Mesodermal cell (in vitro differentiated cells): ENCODE data around the gene SLC41A3.
"Not testable (repeated sequence)": the region's sequence is repeated elsewhere in the genome, so short reads cannot be mapped to it uniquely, and the experiment has no call there.

Experiments used
- H3K27ac ChIP-seq: 2 replicates; pipeline ENCODE4 v1.7.0; 2013; ENCODE audit warnings: mild to moderate bottlenecking, low read depth, low read length, moderate library complexity; ENCODE audit not compliant: severe bottlenecking
- H3K36me3 ChIP-seq: 2 replicates; pipeline ENCODE4 v1.7.1; 2013; ENCODE audit warnings: mild to moderate bottlenecking, low read length, moderate library complexity; ENCODE audit not compliant: control insufficient read depth, insufficient read depth
- H3K4me1 ChIP-seq: one replicate; pipeline ENCODE4 v1.7.1; 2013; ENCODE audit warnings: mild to moderate bottlenecking, low read length; ENCODE audit not compliant: insufficient read depth, control insufficient read depth, poor library complexity, severe bottlenecking
- H3K4me3 ChIP-seq: 2 replicates; pipeline ENCODE4 v1.7.0; 2013; ENCODE audit warnings: low read length, control low read depth, mild to moderate bottlenecking; ENCODE audit not compliant: insufficient read depth, poor library complexity, severe bottlenecking; ENCODE audit errors: extremely low read depth
- H3K9me3 ChIP-seq: 2 replicates; pipeline ENCODE4 v1.7.1; 2013; ENCODE audit warnings: mild to moderate bottlenecking, low read length, moderate library complexity; ENCODE audit not compliant: control insufficient read depth
- WGBS, 2 experiments: methylation state at CpG; one replicate each; pipeline ENCODE4 v1.1.5; 2013; ENCODE audit warnings: missing lambda C conversion rate in 2 of 2; ENCODE audit not compliant: insufficient coverage in 2 of 2; 5-methylcytosine and 5-hydroxymethylcytosine counted together

SLC41A3 gene

GRCh38 chr3:126097801-126098200 is 13.9 kb upstream of the SLC41A3 start:
- no peak overlapping the region for H3K27ac ChIP-seq
- peaks cover 20% of the 10 kb centered on the region for H3K9me3 ChIP-seq
- H3K4me1 ChIP-seq = no peaks in the 10 kb centered on the region
- no peak overlapping the region for H3K4me3 ChIP-seq
- no peaks in the 10 kb centered on the region for H3K36me3 ChIP-seq

- not testable (repeated sequence) for H3K27ac ChIP-seq, H3K4me3 ChIP-seq, H3K36me3 ChIP-seq, H3K4me1 ChIP-seq
- H3K9me3 ChIP-seq = peaks cover 24% of the 10 kb centered on the region
- WGBS, 2 experiments = 67 to 86% methylated on average over 1 to 4 of the region's 6 CpGs
These were observed 12.3 kb upstream of the SLC41A3 start for GRCh38 chr3:126096274-126096673.

- peaks cover 31% of the 10 kb centered on the region for H3K9me3 ChIP-seq
- H3K4me3 ChIP-seq, H3K4me1 ChIP-seq, H3K27ac ChIP-seq, H3K36me3 ChIP-seq: not testable (repeated sequence)
- WGBS, 2 experiments = 88% methylated on average over 1 of the region's 5 CpGs; no CpG with 5 or more reads in 1 of the 2 experiments
These were observed 8.2 kb upstream of the SLC41A3 start for GRCh38 chr3:126092128-126092527.

DNA sequence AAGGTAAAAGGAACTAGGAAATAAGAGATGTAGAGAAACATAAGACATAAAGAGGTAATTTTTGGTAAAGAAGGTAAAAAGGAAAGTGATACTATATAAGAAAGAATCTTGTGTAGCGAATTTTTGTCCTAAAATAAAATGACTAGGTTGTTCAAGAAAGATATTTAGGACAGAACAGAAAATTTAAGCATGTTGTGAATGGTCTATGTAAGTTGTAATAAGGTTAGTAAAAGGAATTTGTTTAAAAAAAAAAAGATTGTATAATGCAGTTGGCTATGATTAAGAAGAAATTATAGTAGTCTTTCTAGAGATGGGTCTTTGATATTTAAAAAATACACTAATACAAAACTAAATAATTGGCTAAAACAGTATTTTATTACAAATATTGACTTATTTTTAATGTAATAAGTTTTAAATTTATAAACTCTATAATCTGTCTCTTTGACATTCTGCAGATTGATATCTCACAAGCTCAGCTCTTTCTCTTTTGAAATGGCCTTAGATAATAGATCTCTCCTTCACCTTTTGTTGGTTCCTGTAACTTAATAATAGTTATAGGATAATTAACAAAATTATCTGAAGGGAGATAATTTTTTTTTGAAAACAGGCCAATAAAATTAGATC is 3.7 kb upstream of the SLC41A3 start:
- Histone ChIP-seq H3K4me1 (no peaks in the 10 kb centered on the region), H3K36me3 (no peaks in the 10 kb centered on the region), H3K27ac (no peak overlapping the region), H3K9me3 (peaks cover 26% of the 10 kb centered on the region), H3K4me3 (no peak overlapping the region)
- WGBS, 2 experiments = 56% methylated on average over 1 of the region's 1 CpG; no CpG with 5 or more reads in 1 of the 2 experiments

- peaks cover 22% of the 10 kb centered on the region for H3K9me3 ChIP-seq
- H3K36me3 ChIP-seq = no peaks in the 10 kb centered on the region
- H3K4me1 ChIP-seq = no peaks in the 10 kb centered on the region
- H3K27ac ChIP-seq = no peak overlapping the region
- H3K4me3 ChIP-seq = no peak overlapping the region
- WGBS, 2 experiments = no CpG with 5 or more reads among the region's 2 CpGs
These were observed 1.9 kb upstream of the SLC41A3 start for GRCh38 chr3:126085841-126086240.

DNA sequence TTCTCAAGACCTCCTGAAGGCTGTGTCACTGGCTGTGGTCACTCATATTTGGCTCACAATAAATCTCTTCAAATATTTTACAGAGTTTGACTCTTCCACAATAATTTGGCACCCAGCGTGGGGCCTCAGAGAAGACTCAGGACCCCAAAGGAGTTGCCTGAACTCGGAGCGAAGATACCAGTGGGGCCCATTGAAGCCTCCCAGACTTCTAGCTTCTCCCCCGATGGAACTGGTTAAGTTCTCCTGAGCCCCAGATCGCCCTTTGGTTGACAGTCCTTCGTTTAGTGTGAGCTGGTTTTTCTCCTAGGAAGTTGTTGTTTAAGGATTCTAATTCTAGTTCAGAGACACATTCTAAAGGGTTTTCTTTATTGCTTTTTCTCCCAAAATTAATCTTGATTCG is 1.4 kb upstream of the SLC41A3 start:
- 97% methylated on average over 3 to 4 of the region's 7 CpGs for WGBS, 2 experiments
- no peak overlapping the region for H3K4me3 ChIP-seq
- H3K4me1 ChIP-seq = no peaks in the 10 kb centered on the region
- no peaks in the 10 kb centered on the region for H3K36me3 ChIP-seq
- H3K27ac ChIP-seq = no peak overlapping the region
- peaks cover 22% of the 10 kb centered on the region for H3K9me3 ChIP-seq

GRCh38 chr3:126084768-126085180 is 850 bp upstream of the SLC41A3 start:
- no peaks in the 10 kb centered on the region for H3K4me1 ChIP-seq
- no peaks in the 10 kb centered on the region for H3K36me3 ChIP-seq
- peaks cover 22% of the 10 kb centered on the region for H3K9me3 ChIP-seq
- WGBS, 2 experiments = 90% methylated on average over 4 of the region's 5 CpGs
- H3K4me3 ChIP-seq = peak overlapping the region; percentile 71
- H3K27ac ChIP-seq = no peak overlapping the region

DNA sequence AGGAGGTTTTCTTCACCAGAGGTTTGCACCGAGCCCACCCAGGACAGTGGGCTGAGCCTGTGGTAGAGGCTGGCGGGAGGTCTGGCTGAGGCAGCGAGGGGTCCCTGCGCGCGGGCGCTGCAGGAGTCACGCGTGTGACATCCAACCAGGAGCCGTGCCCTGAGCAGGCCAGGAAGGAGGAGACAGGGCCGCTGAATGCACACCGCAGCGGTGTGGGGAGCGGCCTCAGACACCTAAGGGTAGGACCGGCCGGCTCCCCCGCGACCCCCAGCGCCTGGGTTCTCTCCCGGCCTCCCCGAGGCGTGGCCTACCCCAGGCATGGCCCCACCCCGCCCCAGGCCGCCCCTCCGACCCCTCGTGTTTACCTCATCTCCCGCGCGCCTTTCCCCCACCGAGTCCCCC is 412 bp downstream of the SLC41A3 start:
- H3K9me3 ChIP-seq = peaks cover 10% of the 10 kb centered on the region
- H3K36me3 ChIP-seq = no peaks in the 10 kb centered on the region
- H3K4me1 ChIP-seq = no peaks in the 10 kb centered on the region
- peak overlapping the region; percentile 62 for H3K27ac ChIP-seq
- H3K4me3 ChIP-seq = peak overlapping the region; percentile 71
- 1 to 4% methylated on average over 11 to 18 of the region's 30 CpGs for WGBS, 2 experiments

- 50 to 80% methylated on average over 2 of the region's 3 CpGs for WGBS, 2 experiments
- Histone ChIP-seq H3K4me1 (no peaks in the 10 kb centered on the region), H3K36me3 (no peaks in the 10 kb centered on the region), H3K9me3 (peaks cover 10% of the 10 kb centered on the region), H3K27ac (no peak overlapping the region), H3K4me3 (peak overlapping the region; percentile 71)
These were observed 832 bp downstream of the SLC41A3 start for GRCh38 chr3:126083138-126083445.

GRCh38 chr3:126082362-126083137 is 1.4 kb downstream of the SLC41A3 start:
- peaks cover 10% of the 10 kb centered on the region for H3K9me3 ChIP-seq
- H3K36me3 ChIP-seq = no peaks in the 10 kb centered on the region
- H3K27ac ChIP-seq = no peak overlapping the region
- no peaks in the 10 kb centered on the region for H3K4me1 ChIP-seq
- 90 to 94% methylated on average over 9 to 10 of the region's 15 CpGs for WGBS, 2 experiments
- H3K4me3 ChIP-seq = peak overlapping the region; percentile 71

DNA sequence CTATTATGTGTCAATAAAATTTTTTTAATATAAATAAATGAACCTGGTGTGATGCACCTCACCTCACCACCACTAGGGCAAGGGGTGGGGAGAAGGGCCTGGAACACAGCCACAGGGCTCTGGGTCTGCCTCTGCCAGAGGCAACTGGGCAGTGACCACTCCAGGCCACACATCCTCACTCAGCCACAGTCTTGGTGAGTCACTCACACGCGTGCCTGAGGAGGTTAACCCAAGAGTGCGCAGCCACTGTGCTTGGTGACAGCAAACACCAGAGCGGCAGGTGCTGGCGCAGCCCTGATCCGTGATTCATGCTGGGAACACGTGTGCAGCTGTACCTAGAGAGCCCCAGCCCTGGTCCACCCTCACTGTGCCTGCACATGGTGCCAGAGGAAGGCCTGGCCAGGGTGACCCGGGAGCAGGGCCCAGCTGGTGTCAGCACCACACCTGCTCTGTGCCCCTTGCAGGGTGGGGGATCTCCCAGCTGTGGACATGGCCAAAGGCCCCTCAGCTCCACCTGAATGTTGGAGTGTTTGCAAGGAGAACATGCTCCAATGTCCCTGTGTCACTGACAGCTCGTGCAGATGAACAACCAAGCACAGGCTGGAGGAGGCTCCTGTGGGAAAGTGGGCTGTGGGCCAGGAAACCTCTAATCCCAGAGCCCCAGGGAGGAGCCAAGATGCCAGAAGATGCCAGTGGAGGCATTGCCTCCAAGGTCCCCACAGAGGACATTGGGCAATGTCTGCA is 2.1 kb downstream of the SLC41A3 start:
- no peak overlapping the region for H3K27ac ChIP-seq
- no peaks in the 10 kb centered on the region for H3K36me3 ChIP-seq
- no peak overlapping the region for H3K4me3 ChIP-seq
- no peaks in the 10 kb centered on the region for H3K4me1 ChIP-seq
- 86 to 89% methylated on average over 8 to 9 of the region's 9 CpGs for WGBS, 2 experiments
- peaks cover 10% of the 10 kb centered on the region for H3K9me3 ChIP-seq
